Gastrocnemius medialis (tissue), 4 donors: Measurements from ENCODE around the gene APOA1.

Experiments used
- POLR2A ChIP-seq, 2 donors: fragments of 450-650 bp; IDR thresholded peaks; one replicate each; pipeline ENCODE4 v1.6.1; 2017; ENCODE audit warnings: antibody characterized with exemption in 2 of 2, mild to moderate bottlenecking in 2 of 2, moderate library complexity in 2 of 2
- TF ChIP-seq, protein P1 (sequence below), 5 experiments: fragments of 450-650 bp in 3 of 5; fragments of 200-600 bp in 2 of 5; sonication (generic) in 2 of 5; IDR thresholded peaks in 4 of 5; conservative IDR thresholded peaks in 1 of 5; 1 replicate in 4 of 5; 2 replicates in 1 of 5; pipeline ENCODE4 v1.5.1; 2016 to 2019; ENCODE audit warnings: antibody characterized with exemption in 5 of 5, mild to moderate bottlenecking in 3 of 5, moderate library complexity in 3 of 5

DNA sequence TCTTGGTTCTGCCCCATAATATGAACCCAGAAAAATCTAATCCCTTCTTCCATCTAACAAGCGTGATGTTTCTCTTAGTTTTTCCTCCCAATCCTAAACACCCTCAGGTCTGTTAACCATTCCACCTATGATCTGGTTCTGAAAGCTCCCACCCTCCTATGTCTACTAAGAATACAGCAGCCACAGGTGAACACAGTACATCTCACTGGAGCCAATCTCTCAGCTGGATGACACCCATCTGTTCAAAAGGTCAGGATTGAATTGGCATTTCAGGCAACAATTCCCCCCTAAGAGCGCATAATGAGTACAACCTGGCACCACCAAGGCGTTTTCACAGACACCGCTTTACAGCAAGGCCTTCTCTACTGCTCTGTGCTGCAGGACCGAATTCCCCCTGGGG lies 19.0 kb upstream of the APOA1 start:
- TF ChIP-seq POLR2A (IDR thresholded peaks at IDR 0.05) = no peak
- TF ChIP-seq, protein P1, sequence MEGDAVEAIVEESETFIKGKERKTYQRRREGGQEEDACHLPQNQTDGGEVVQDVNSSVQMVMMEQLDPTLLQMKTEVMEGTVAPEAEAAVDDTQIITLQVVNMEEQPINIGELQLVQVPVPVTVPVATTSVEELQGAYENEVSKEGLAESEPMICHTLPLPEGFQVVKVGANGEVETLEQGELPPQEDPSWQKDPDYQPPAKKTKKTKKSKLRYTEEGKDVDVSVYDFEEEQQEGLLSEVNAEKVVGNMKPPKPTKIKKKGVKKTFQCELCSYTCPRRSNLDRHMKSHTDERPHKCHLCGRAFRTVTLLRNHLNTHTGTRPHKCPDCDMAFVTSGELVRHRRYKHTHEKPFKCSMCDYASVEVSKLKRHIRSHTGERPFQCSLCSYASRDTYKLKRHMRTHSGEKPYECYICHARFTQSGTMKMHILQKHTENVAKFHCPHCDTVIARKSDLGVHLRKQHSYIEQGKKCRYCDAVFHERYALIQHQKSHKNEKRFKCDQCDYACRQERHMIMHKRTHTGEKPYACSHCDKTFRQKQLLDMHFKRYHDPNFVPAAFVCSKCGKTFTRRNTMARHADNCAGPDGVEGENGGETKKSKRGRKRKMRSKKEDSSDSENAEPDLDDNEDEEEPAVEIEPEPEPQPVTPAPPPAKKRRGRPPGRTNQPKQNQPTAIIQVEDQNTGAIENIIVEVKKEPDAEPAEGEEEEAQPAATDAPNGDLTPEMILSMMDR (IDR thresholded peaks at IDR 0.05 in 4 of 5, conservative IDR thresholded peaks at IDR 0.05 in 1 of 5) = no peak
